Natural killer cell treated with Interleukin-12 subunit alpha and Interleukin-12 subunit beta and Interleukin-15 and Interleukin-18, amount 100 ng/mL, for 72 hours (primary cell): Measurements from ENCODE around the gene DNLZ. TPM values are rescaled to one million over a fixed set of nuclear protein-coding genes. Genes with fewer than 3 reads are reported as not detected.

Experiments
- ATAC-seq, 2 donors: fragments of 150-1000 bp; cut with Tn5 transposase in 1 of 2; sonication (Bioruptor Pico), chemical (Tn5 transposase) in 1 of 2; 2 replicates each; pipeline ENCODE4 v1.10.0; 2021
- DNase-seq: peaks from one replicate; pipeline ENCODE4 v3.0.0; 2022; ENCODE audit warnings: low spot score
- H3K27ac Mint-ChIP-seq, 2 donors: 1 replicate in 1 of 2; 2 replicates in 1 of 2; pipeline ENCODE4 v1.8.0; 2022; ENCODE audit warnings: mixed read lengths in 2 of 2, mild to moderate bottlenecking in 1 of 2, moderate library complexity in 1 of 2
- H3K27me3 Mint-ChIP-seq, 2 donors: 1 replicate in 1 of 2; 2 replicates in 1 of 2; pipeline ENCODE4 v1.8.0; 2022; ENCODE audit warnings: mixed read lengths in 2 of 2
- H3K36me3 Mint-ChIP-seq: one replicate; pipeline ENCODE4 v1.8.0; 2022; ENCODE audit warnings: mixed read lengths
- H3K4me1 Mint-ChIP-seq, 2 donors: 1 replicate in 1 of 2; 2 replicates in 1 of 2; pipeline ENCODE4 v1.8.0; 2022; ENCODE audit warnings: low read depth in 2 of 2, mixed read lengths in 2 of 2, mild to moderate bottlenecking in 1 of 2
- H3K4me3 Mint-ChIP-seq: one replicate; pipeline ENCODE4 v1.8.0; 2022; ENCODE audit warnings: mixed read lengths
- H3K9me3 Mint-ChIP-seq: 2 replicates; pipeline ENCODE4 v1.8.0; 2022; ENCODE audit warnings: mixed read lengths
- total RNA-seq, 2 donors: library from RNA; stranded (reverse); gene quantifications; one replicate each; pipeline ENCODE4 v1.2.3, GENCODE V29; 2022

Gene DNLZ
- total RNA-seq, 2 donors from 2014 or later: 30.0 to 41.2 TPM

- Mint-ChIP-seq H3K27ac (no peak overlapping the region), H3K27me3 (no peaks in the 10 kb centered on the region), H3K36me3 (peaks cover 12% of the 10 kb centered on the region), H3K4me1 (peaks cover 0 to under 1% of the 10 kb centered on the region in 2 donors), H3K9me3 (no peaks in the 10 kb centered on the region), H3K4me3 (no peak overlapping the region)
- ATAC-seq (no peak), DNase-seq (no peak)
Measured at GRCh38 chr9:136391737-136392537, 28.4 kb upstream of the DNLZ start.

GRCh38 chr9:136389396-136389795, 25.9 kb upstream of the DNLZ start:
- Mint-ChIP-seq H3K36me3 (peaks cover 27% of the 10 kb centered on the region), H3K27ac (no peak overlapping the region), H3K4me3 (no peak overlapping the region), H3K4me1 (peaks cover 14 to 16% of the 10 kb centered on the region in 2 donors), H3K9me3 (no peaks in the 10 kb centered on the region), H3K27me3 (no peaks in the 10 kb centered on the region)
- DNase-seq (no peak), ATAC-seq (no peak)

- H3K4me3 Mint-ChIP-seq: no peak overlapping the region
Measured at GRCh38 chr9:136387217-136387616, 23.7 kb upstream of the DNLZ start.

DNA sequence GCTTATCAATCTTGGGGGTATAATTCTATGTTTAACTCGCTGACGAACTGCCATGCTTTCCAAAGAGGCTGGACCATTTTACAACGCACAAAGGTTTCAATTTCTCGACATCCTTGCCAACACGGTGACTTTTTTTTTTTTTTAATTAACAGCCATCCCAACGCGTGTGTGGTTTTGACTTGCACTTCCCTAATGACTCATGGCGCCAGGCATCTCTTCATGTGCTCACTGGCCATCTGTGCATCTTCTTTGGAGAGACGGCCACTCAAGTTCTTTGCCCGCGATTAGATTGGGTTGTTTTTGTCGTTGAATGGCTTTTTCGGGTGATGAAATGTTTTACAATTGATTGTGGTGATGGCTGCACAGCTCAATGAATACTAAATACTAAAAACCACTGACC, 22.5 kb upstream of the DNLZ start:
- no peaks in the 10 kb centered on the region for H3K27me3 Mint-ChIP-seq
- H3K27ac Mint-ChIP-seq: peak overlapping the region; percentile 17 to 60
- DNase-seq (no peak), ATAC-seq (peak; percentile 53 to 63)
- no peaks in the 10 kb centered on the region for H3K9me3 Mint-ChIP-seq
- H3K4me3 Mint-ChIP-seq: peak overlapping the region; percentile 73
- peaks cover 14 to 21% of the 10 kb centered on the region in 2 donors for H3K4me1 Mint-ChIP-seq
- peaks cover 21% of the 10 kb centered on the region for H3K36me3 Mint-ChIP-seq

More at GRCh38 chr9:136387217-136387616, 23.7 kb upstream of the DNLZ start:
- Mint-ChIP-seq H3K27ac (no peak overlapping the region), H3K27me3 (no peaks in the 10 kb centered on the region), H3K9me3 (no peaks in the 10 kb centered on the region), H3K36me3 (peaks cover 27% of the 10 kb centered on the region), H3K4me1 (peaks cover 14 to 21% of the 10 kb centered on the region in 2 donors)
- ATAC-seq: no peak
- DNase-seq: no peak

- Mint-ChIP-seq H3K27me3 (no peaks in the 10 kb centered on the region), H3K36me3 (peaks cover 20% of the 10 kb centered on the region), H3K4me1 (peaks cover 14 to 21% of the 10 kb centered on the region in 2 donors), H3K27ac (peak overlapping the region; percentile 60 to 75), H3K4me3 (peak overlapping the region; percentile 73), H3K9me3 (no peaks in the 10 kb centered on the region)
- DNase-seq (peak; percentile 78), ATAC-seq (peak; percentile 83 to 87)
Measured at GRCh38 chr9:136385015-136385414, 21.5 kb upstream of the DNLZ start.

DNA sequence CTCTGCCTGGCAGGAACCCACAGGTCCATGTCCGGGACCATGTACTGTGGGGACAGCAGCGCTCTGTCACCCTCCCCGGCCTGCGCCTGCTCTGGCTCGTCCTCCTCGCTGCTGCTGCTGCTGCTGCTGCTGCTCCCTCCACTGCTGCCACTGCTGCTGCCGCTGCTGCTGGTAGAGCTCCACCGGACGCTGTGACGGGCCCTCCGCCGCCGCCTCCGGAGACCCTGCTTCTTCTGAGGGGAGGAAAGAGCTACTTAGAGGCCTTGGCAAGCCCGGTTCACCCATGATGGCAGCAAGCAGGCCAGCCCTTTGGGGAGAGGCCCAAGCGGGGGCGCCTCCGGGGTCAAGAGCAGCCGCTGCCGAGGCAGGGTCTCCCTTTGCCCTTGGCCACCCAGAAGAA, 19.9 kb upstream of the DNLZ start:
- peaks cover 15% of the 10 kb centered on the region for H3K36me3 Mint-ChIP-seq
- no peak for ATAC-seq
- H3K4me3 Mint-ChIP-seq: no peak overlapping the region
- H3K4me1 Mint-ChIP-seq: peaks cover 14 to 21% of the 10 kb centered on the region in 2 donors
- no peak overlapping the region for H3K27ac Mint-ChIP-seq
- no peak for DNase-seq
- H3K27me3 Mint-ChIP-seq: no peaks in the 10 kb centered on the region
- no peaks in the 10 kb centered on the region for H3K9me3 Mint-ChIP-seq

GRCh38 chr9:136381966-136382513, 18.5 kb upstream of the DNLZ start:
- H3K4me1 Mint-ChIP-seq: peaks cover 14 to 21% of the 10 kb centered on the region in 2 donors
- no peaks in the 10 kb centered on the region for H3K27me3 Mint-ChIP-seq
- no peak overlapping the region for H3K27ac Mint-ChIP-seq
- peaks cover 15% of the 10 kb centered on the region for H3K36me3 Mint-ChIP-seq
- no peak for DNase-seq
- H3K9me3 Mint-ChIP-seq: no peaks in the 10 kb centered on the region
- no peak overlapping the region for H3K4me3 Mint-ChIP-seq
- no peak for ATAC-seq

GRCh38 chr9:136381311-136381710, 17.8 kb upstream of the DNLZ start:
- Mint-ChIP-seq H3K4me1 (peaks cover 14 to 21% of the 10 kb centered on the region in 2 donors), H3K36me3 (peaks cover 15% of the 10 kb centered on the region), H3K27me3 (no peaks in the 10 kb centered on the region), H3K4me3 (no peak overlapping the region), H3K9me3 (no peaks in the 10 kb centered on the region), H3K27ac (no peak overlapping the region)
- ATAC-seq: no peak
- DNase-seq: no peak

- Mint-ChIP-seq H3K27me3 (no peaks in the 10 kb centered on the region), H3K4me1 (peaks cover 8 to 14% of the 10 kb centered on the region in 2 donors)
- ATAC-seq: no peak
Measured at GRCh38 chr9:136380381-136380780, 16.8 kb upstream of the DNLZ start.

DNA sequence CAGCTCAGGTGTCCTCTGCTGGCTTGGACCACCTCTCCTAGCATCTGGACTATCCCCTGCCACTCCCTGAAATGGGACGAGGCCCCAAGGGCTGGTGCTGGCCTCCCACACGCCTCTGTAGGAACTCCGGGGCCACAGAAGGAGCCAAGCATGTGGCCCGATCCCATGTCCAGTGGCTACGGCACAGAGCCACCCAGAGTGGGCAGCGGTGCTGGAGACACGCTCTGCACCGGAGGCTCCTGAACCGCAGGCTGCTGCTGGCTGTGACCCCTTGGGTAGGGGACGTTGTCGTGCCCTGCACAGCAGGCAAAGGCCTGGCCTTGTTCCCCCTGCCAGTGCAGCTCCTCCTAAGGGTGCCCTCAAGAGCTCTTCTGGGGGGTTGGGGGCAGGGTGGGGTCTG, 16.3 kb upstream of the DNLZ start:
- Mint-ChIP-seq H3K27me3 (no peaks in the 10 kb centered on the region), H3K9me3 (no peaks in the 10 kb centered on the region), H3K4me1 (peaks cover 4 to 9% of the 10 kb centered on the region in 2 donors), H3K27ac (no peak overlapping the region), H3K4me3 (no peak overlapping the region), H3K36me3 (peaks cover 5% of the 10 kb centered on the region)
- ATAC-seq: no peak
- DNase-seq: no peak

More at GRCh38 chr9:136380381-136380780, 16.8 kb upstream of the DNLZ start:
- peaks cover 9% of the 10 kb centered on the region for H3K36me3 Mint-ChIP-seq
- no peak overlapping the region for H3K27ac Mint-ChIP-seq
- no peaks in the 10 kb centered on the region for H3K9me3 Mint-ChIP-seq
- no peak overlapping the region for H3K4me3 Mint-ChIP-seq
- no peak for DNase-seq

DNA sequence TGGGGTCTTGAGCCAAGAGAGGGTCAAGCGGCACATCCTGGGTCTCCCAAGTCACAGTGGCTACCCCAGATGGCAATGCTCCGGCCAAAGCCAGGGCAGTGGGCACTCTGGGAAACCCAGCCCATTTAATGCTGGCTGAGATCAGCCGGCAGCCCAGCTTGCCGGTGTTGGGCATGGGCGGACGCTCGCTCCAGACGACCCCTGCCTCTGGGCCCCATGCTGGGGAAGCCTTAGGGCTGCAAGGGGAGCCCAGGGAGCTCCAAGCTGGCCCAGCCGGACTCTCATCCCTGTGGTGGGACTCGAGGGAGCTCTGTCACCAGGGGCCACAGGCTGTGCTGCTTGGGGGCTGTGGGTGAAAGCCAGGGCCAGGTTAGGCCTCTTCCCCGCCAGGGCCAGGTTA, 15.9 kb upstream of the DNLZ start:
- no peak overlapping the region for H3K27ac Mint-ChIP-seq
- H3K4me3 Mint-ChIP-seq: no peak overlapping the region
- H3K27me3 Mint-ChIP-seq: no peaks in the 10 kb centered on the region
- H3K4me1 Mint-ChIP-seq: peaks cover 0 to 4% of the 10 kb centered on the region in 2 donors
- no peak for DNase-seq
- ATAC-seq: no peak
- no peaks in the 10 kb centered on the region for H3K9me3 Mint-ChIP-seq
- no peaks in the 10 kb centered on the region for H3K36me3 Mint-ChIP-seq

DNA sequence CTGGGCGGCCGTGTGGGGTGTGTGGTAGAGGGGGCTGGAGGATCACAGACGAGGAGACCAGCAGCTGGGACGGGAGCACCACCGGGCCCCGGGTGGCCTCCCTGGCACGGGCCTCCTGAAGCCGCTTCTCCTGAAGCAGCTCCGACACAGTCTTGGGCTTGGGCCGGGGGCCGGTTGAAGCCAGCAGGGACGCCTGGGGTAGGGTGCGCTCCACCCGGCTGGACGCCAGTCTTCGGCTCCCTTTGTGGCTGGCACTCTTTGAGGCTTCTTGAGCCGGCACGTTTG, 15.4 kb upstream of the DNLZ start:
- Mint-ChIP-seq H3K36me3 (no peaks in the 10 kb centered on the region), H3K27me3 (no peaks in the 10 kb centered on the region), H3K4me3 (no peak overlapping the region), H3K27ac (no peak overlapping the region), H3K4me1 (no peaks in the 10 kb centered on the region), H3K9me3 (no peaks in the 10 kb centered on the region)
- DNase-seq (no peak), ATAC-seq (no peak)

DNA sequence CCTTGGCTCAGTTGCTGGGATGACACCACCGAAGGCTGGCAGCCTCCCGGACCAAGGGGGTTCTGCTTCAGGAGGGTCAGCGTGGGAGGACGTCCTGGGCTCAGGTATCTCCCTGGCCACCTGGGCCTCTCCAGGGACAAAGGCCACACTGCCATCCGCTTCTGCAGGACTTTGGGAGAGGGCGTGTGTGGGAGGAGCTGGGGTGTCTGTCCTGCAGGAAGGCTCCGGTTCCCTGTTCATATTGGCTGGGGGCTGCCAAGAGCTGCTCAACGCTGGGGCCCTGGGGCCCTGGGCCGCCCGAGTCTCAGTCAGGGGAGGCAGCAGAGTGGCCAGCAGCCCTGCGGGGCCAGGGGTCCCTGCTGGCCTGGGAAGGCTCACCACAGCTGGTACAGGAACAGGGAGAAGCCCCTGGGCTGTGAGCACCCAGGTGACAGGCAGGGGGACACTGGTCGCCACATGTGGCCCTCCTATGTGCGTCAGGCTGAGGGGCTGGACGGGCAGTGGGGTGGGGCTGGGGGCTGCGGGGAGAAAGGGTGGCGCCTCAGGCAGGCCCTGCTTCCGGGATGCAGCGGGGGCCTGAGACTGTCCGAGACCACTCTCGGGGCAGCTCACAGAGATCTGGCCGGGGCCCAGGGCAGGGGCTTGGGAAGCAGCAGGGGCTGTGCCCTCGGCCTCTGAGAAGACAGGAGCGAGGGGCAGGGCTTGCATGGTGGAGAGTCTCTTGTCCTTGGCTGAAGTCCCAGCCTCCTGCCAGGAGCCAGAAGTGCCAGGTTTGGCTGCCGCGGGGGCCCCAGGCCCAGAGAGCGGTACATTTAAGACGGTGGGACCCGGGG, 14.8 kb upstream of the DNLZ start:
- DNase-seq (no peak), ATAC-seq (no peak)
- H3K27ac Mint-ChIP-seq: no peak overlapping the region
- no peak overlapping the region for H3K4me3 Mint-ChIP-seq
- H3K9me3 Mint-ChIP-seq: no peaks in the 10 kb centered on the region
- no peaks in the 10 kb centered on the region for H3K27me3 Mint-ChIP-seq
- H3K4me1 Mint-ChIP-seq: no peaks in the 10 kb centered on the region
- no peaks in the 10 kb centered on the region for H3K36me3 Mint-ChIP-seq
